ENCODE results near the gene PHC1.

The PHC1 gene

DNA sequence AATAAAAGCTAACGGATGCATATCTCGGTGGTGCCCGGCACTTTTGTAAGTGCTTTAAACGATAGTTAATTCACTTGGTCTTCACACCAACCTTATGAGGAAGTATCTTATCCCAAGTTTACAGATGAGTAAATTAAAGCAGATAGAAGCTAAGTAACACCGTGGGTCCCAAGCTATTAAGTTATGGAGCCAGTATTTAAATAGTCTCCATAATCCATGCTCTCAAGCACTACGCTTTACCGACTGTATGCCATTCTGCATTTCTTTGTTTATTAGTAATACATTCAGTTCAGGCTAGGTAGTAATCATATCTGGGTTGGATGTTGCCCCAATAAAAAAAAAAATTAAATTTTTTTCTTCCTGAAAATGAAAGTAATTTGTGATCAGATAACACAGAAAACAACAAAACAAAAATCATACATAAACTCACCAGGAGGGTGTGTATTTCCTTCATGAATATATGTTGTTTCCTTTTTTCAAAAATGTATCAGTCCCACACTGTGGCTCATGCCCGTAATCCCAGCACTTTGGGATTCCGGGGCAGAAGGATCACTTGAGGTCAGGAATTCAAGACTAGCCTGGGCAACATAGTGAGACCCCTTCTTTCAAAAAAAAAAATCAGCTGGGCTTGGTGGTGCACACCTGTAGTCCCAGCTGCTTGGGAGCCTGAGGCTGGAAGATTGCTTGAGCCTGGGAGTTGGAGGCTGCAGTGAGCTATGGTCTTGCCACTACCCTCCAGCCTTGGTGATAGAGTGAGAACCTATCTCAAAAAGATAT is 36.6 kb downstream of the PHC1 start:
- Mint-ChIP-seq H3K9me3 (peaks cover 7% of the 10 kb centered on the region), H3K27ac (peak overlapping the region; percentile 92), H3K27me3 (no peaks in the 10 kb centered on the region), H3K4me3 (peak overlapping the region; percentile 100), H3K36me3 (ENCODE audit: low read depth) (peaks cover 55% of the 10 kb centered on the region), H3K4me1 (ENCODE audit: low read depth) (peaks cover 66% of the 10 kb centered on the region)
- DNase-seq, result no peak

DNA sequence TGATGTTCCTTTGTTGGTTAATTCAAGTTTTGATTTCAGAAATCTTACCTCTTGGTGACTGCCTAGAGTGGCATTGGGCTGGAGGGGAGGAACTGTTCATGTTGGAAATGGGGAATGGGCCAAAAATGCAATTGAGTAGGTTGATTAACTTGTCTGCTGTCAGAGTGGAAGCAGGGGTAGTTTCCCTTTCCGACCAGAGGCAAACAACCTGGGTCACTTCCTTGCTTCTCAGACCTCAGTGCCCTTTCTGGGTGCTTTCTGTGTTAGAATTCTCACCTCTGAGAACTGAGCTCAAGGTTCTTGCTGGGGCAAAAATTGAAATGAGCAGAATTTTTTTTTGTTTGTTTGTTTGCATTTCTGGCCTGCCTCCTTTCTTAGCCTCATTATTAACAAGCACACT is 37.4 kb downstream of the PHC1 start:
- DNase-seq, result no peak
- peaks cover 55% of the 10 kb centered on the region for H3K36me3 Mint-ChIP-seq (ENCODE audit: low read depth)
- peaks cover 62% of the 10 kb centered on the region for H3K4me1 Mint-ChIP-seq (ENCODE audit: low read depth)
- no peaks in the 10 kb centered on the region for H3K27me3 Mint-ChIP-seq
- H3K9me3 Mint-ChIP-seq, result peaks cover 7% of the 10 kb centered on the region
- H3K4me3 Mint-ChIP-seq, result peak overlapping the region; percentile 100
- peak overlapping the region; percentile 92 for H3K27ac Mint-ChIP-seq

DNA sequence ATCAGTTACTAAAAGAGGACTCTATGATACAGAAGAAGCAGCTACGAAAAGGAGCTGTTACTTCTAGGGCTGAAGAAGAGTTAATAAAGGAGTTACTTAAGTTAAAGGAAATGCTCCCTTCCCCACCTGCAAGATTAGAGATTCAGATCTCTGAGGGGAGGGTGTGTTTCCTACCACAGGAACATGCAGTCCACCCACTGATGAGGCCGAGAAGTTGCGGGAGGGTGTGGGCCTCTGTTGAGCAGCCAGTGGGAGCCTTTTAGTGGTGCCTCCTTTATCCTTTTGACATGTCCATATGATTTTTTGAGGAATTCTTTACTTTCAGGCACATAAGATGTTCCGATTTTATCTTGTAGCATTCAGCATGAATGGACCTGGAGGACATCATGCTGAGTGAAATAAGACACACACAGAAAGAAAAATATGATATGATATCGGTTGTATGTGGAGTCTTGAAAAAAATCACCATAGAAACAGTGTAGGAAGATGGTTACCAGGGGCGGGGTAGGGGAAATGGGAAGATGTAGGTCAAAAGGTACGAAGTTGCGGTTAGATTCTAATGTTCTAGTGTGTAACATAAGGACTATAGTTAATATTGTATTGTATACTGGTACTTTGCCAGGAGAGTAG is 39.6 kb downstream of the PHC1 start:
- peak; percentile 52 for DNase-seq
- no peaks in the 10 kb centered on the region for H3K27me3 Mint-ChIP-seq
- peak overlapping the region; percentile 57 for H3K4me3 Mint-ChIP-seq
- H3K9me3 Mint-ChIP-seq, result peaks cover 10% of the 10 kb centered on the region
- H3K4me1 Mint-ChIP-seq (ENCODE audit: low read depth), result peaks cover 64% of the 10 kb centered on the region
- H3K27ac Mint-ChIP-seq, result peak overlapping the region; percentile 85
- H3K36me3 Mint-ChIP-seq (ENCODE audit: low read depth), result peaks cover 53% of the 10 kb centered on the region

GRCh38 chr12:8956073-8956472 is 41.8 kb downstream of the PHC1 start:
- Mint-ChIP-seq H3K27me3 (no peaks in the 10 kb centered on the region), H3K4me1 (ENCODE audit: low read depth) (peaks cover 84% of the 10 kb centered on the region), H3K36me3 (ENCODE audit: low read depth) (peaks cover 42% of the 10 kb centered on the region), H3K27ac (no peak overlapping the region), H3K9me3 (peaks cover 10% of the 10 kb centered on the region), H3K4me3 (no peak overlapping the region)
- DNase-seq, result no peak

- peaks cover 10% of the 10 kb centered on the region for H3K9me3 Mint-ChIP-seq
- DNase-seq, result no peak
- peaks cover 81% of the 10 kb centered on the region for H3K4me1 Mint-ChIP-seq (ENCODE audit: low read depth)
- peaks cover 45% of the 10 kb centered on the region for H3K36me3 Mint-ChIP-seq (ENCODE audit: low read depth)
- H3K27me3 Mint-ChIP-seq, result no peaks in the 10 kb centered on the region
- no peak overlapping the region for H3K27ac Mint-ChIP-seq
- H3K4me3 Mint-ChIP-seq, result no peak overlapping the region
Observed at GRCh38 chr12:8956772-8957171, 42.5 kb downstream of the PHC1 start.

DNA sequence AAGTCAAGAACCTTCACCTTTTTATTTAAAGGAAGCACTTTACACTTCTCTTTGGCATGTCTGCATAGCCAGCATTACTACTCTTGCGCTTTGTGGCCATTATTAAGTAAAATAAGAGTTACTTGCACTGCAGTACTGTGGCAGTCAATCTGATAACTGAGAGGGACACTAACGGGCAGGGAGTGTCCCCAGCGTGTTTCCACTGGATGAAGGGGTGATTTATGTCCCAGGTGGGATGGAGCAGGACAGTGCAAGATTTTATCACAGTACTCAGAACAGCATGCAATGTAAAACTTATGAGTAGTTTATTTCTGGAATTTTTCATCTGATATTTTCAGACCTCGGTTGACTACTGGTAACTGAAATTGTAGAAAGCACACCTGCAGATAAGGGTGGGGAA is 43.3 kb downstream of the PHC1 start:
- Mint-ChIP-seq H3K9me3 (peaks cover 9% of the 10 kb centered on the region), H3K27ac (no peak overlapping the region), H3K36me3 (ENCODE audit: low read depth) (peaks cover 49% of the 10 kb centered on the region), H3K4me1 (ENCODE audit: low read depth) (peaks cover 75% of the 10 kb centered on the region), H3K4me3 (no peak overlapping the region), H3K27me3 (no peaks in the 10 kb centered on the region)
- no peak for DNase-seq

DNA sequence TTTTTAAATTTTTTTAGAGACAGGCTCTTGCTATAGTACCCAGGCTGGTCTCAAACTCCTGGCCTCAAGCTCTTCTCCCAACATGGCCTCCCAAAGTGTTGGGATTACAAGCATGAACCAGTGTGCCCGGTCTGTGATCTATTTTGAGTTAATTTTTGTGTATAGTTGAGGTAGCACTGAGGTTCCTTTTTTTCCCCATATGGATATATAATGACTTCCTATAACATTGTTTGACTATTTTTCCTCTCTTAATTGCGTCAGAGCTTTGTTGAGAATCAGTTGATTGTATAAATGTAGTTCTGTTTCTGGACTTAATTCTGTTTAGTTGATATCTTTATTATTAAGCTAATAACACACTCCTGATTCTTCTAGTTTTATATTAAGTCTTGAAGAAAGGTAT is 43.8 kb downstream of the PHC1 start:
- Mint-ChIP-seq H3K9me3 (peaks cover 5% of the 10 kb centered on the region), H3K27me3 (no peaks in the 10 kb centered on the region), H3K4me1 (ENCODE audit: low read depth) (peaks cover 70% of the 10 kb centered on the region), H3K4me3 (no peak overlapping the region), H3K27ac (no peak overlapping the region), H3K36me3 (ENCODE audit: low read depth) (peaks cover 47% of the 10 kb centered on the region)
- DNase-seq, result no peak

DNA sequence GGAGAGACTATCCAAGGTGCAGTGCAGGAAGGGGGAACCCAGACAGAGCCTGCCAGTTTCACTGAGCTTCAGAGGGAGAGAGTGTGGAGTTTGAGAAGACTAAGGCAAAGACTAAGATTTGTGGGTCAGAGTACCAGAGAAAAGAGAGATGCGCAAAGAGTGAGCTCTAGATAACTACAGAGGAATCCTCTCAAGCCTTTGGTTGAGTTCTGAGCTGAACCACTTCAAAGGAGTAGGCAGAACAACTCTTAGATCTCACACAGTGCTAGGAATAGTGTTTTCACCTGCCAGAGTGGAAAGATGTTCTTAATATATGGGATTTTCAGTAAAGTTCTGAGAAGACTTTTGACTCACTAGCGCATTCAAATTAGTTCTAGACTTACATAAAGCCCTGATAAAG is 45.9 kb downstream of the PHC1 start:
- Mint-ChIP-seq H3K27ac (peak overlapping the region; percentile 30), H3K36me3 (ENCODE audit: low read depth) (peaks cover 42% of the 10 kb centered on the region), H3K4me3 (no peak overlapping the region)

DNA sequence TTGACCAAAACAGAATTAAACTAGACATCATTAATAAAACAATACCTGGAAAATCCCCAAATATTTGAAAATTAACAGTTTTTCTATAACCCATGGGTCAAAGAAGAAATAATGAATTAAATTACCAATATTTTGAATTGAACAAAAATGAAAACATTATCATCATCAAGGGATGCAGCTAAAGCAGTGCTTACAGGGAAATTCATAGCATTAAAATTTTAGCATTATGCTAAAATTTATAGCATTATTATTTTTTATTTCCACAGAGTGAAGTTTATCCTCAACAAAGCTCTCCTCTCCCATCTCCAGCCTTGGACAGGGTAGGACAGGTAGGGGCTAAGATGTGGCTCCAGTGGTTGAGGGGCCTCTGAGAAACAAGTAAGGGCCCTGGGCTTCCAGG is 54.5 kb downstream of the PHC1 start:
- no peak for DNase-seq
- no peaks in the 10 kb centered on the region for H3K27me3 Mint-ChIP-seq
- no peak overlapping the region for H3K4me3 Mint-ChIP-seq
- peaks cover 27% of the 10 kb centered on the region for H3K36me3 Mint-ChIP-seq (ENCODE audit: low read depth)
- peaks cover 13% of the 10 kb centered on the region for H3K4me1 Mint-ChIP-seq (ENCODE audit: low read depth)
- H3K27ac Mint-ChIP-seq, result no peak overlapping the region
- peaks cover 29% of the 10 kb centered on the region for H3K9me3 Mint-ChIP-seq

More for the DNA sequence above, 45.9 kb downstream of the PHC1 start:
- H3K27me3 Mint-ChIP-seq, result no peaks in the 10 kb centered on the region
- no peak for DNase-seq
- H3K9me3 Mint-ChIP-seq, result peaks cover 11% of the 10 kb centered on the region
- H3K4me1 Mint-ChIP-seq (ENCODE audit: low read depth), result peaks cover 58% of the 10 kb centered on the region

GRCh38 chr12:8969861-8970411 is 55.6 kb downstream of the PHC1 start:
- Mint-ChIP-seq H3K27ac (no peak overlapping the region), H3K36me3 (ENCODE audit: low read depth) (peaks cover 26% of the 10 kb centered on the region), H3K4me3 (no peak overlapping the region), H3K9me3 (peaks cover 21% of the 10 kb centered on the region), H3K4me1 (ENCODE audit: low read depth) (peaks cover 8% of the 10 kb centered on the region), H3K27me3 (no peaks in the 10 kb centered on the region)
- DNase-seq, result no peak

DNA sequence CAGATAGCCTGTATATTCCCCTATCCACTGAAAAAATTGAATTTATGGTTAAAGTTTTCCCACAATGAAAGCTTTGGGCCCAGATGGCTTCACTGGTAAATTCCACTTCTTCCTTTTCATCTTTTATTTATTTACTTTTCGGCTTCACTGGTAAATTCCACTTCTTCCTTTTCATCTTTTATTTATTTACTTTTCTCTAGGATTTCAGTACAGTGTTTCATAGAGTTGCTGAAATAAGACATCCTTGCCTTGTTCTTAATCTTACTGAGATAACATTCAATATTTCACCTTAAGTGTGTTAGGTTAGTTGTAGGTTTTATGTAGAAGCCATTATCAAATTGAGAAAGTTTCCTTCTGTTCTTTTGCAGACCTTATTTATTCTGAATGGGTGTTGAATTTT is 56.1 kb downstream of the PHC1 start:
- H3K4me3 Mint-ChIP-seq, result no peak overlapping the region
- H3K4me1 Mint-ChIP-seq (ENCODE audit: low read depth), result peaks cover 9% of the 10 kb centered on the region
- no peak for DNase-seq
- H3K9me3 Mint-ChIP-seq, result peaks cover 21% of the 10 kb centered on the region
- peaks cover 26% of the 10 kb centered on the region for H3K36me3 Mint-ChIP-seq (ENCODE audit: low read depth)
- H3K27me3 Mint-ChIP-seq, result no peaks in the 10 kb centered on the region
- no peak overlapping the region for H3K27ac Mint-ChIP-seq

- Mint-ChIP-seq H3K4me3 (no peak overlapping the region), H3K27ac (no peak overlapping the region), H3K4me1 (ENCODE audit: low read depth) (peaks cover 7% of the 10 kb centered on the region), H3K27me3 (no peaks in the 10 kb centered on the region), H3K36me3 (ENCODE audit: low read depth) (peaks cover 16% of the 10 kb centered on the region), H3K9me3 (peaks cover 19% of the 10 kb centered on the region)
- no peak for DNase-seq
Observed at GRCh38 chr12:8980137-8980536, 65.8 kb downstream of the PHC1 start.

DNA sequence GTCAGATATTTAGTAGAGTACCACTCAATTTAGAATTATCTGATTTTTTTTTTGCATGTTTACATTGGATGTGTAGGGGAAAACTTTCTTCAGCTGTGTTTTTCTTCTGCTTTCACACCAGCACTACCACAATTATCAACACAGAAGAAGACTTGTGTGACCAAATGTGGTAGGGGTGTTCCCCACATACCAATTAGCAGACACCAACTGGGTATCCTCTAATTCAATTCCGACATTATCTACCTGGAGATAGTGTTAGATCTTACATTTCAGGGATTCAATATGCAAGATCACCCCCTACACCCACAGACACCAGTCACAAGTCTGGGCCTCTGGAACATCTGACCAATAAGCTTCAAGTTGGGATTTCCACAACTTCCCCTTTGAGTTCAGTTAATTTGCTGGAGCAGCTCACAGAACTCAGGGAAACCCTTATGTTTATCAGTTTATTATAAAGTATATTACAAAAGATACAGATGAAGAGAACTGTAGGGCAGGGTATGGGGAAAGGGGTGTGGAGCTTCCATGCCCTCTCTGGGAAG is 71.0 kb downstream of the PHC1 start:
- Mint-ChIP-seq H3K27me3 (no peaks in the 10 kb centered on the region), H3K4me1 (ENCODE audit: low read depth) (peaks cover 46% of the 10 kb centered on the region), H3K36me3 (ENCODE audit: low read depth) (peaks cover 5% of the 10 kb centered on the region), H3K9me3 (peaks cover 4% of the 10 kb centered on the region), H3K27ac (no peak overlapping the region), H3K4me3 (no peak overlapping the region)
- DNase-seq, result no peak

- no peak for DNase-seq
- Mint-ChIP-seq H3K27me3 (no peaks in the 10 kb centered on the region), H3K4me3 (no peak overlapping the region), H3K36me3 (ENCODE audit: low read depth) (peaks cover 3% of the 10 kb centered on the region), H3K27ac (no peak overlapping the region), H3K4me1 (ENCODE audit: low read depth) (peaks cover 54% of the 10 kb centered on the region), H3K9me3 (no peaks in the 10 kb centered on the region)
Observed at GRCh38 chr12:8987163-8987562, 72.9 kb downstream of the PHC1 start.

GRCh38 chr12:8987685-8988084 is 73.4 kb downstream of the PHC1 start:
- peaks cover 3% of the 10 kb centered on the region for H3K36me3 Mint-ChIP-seq (ENCODE audit: low read depth)
- no peaks in the 10 kb centered on the region for H3K9me3 Mint-ChIP-seq
- peak overlapping the region; percentile 42 for H3K27ac Mint-ChIP-seq
- no peak for DNase-seq
- H3K4me3 Mint-ChIP-seq, result no peak overlapping the region
- peaks cover 56% of the 10 kb centered on the region for H3K4me1 Mint-ChIP-seq (ENCODE audit: low read depth)
- H3K27me3 Mint-ChIP-seq, result no peaks in the 10 kb centered on the region

All from activated T-cell treated with anti-CD3 and anti-CD28 coated beads, Interleukin-2, amount 50 U/mL, for 24 hours (primary cell).